ENCODE measurements around the gene PCNX4. TPM values are rescaled to one million over a fixed set of nuclear protein-coding genes. Genes with fewer than 3 reads are reported as not detected.

PCNX4 gene
- total RNA-seq, 1 experiment from 2014 or later: 117 TPM

DNA sequence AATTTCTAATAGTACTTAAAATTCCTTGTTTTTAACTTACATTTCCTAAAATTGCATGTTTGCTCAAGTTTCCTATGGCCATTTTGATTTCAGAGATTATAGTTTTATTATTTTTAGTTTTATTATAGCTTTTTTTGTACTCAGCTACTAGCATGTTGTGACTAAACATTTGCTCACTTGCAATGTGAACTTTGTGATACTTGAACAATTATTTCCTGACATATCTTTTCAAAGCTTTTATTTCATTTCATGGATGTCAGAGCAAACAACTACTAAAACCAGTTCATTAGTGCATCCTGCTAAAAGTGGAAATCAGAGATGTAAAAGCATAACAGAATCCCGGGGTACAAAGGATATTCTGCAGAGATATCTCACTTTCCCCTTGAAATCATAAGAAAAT is 33.6 kb upstream of the PCNX4 start:
- no TSS peak for BruUV-seq (replicated peaks)
- Histone ChIP-seq H3K9me3 (ENCODE audit: low read length) (no peaks in the 10 kb centered on the region), H3K79me2 (ENCODE audit: low read length) (no peaks in the 10 kb centered on the region), H3F3A (ENCODE audit: low read length, unreplicated experiment) (no peaks in the 10 kb centered on the region), H3K9me2 (replicated peaks; ENCODE audit: low read length) (no peaks in the 10 kb centered on the region), H3K27me3 (ENCODE audit: low read length) (no peaks in the 10 kb centered on the region), H3K9ac (ENCODE audit: low read length) (no peak overlapping the region), H2AFZ (ENCODE audit: low read length) (no peak overlapping the region), H3K4me2 (ENCODE audit: low read length) (peak overlapping the region; percentile 32), H4K20me1 (ENCODE audit: low read length) (no peaks in the 10 kb centered on the region), H3K4me3 (ENCODE audit: low read length) (no peak overlapping the region), H3K4me1 (ENCODE audit: insufficient read depth, low read length) (peaks cover 34% of the 10 kb centered on the region), H3K36me3 (ENCODE audit: low read depth, low read length) (no peaks in the 10 kb centered on the region), H3K27ac (ENCODE audit: low read length) (no peak overlapping the region)
- no peak for TF ChIP-seq EZH2phosphoT487 (IDR thresholded peaks at IDR 0.05; ENCODE audit: borderline replicate concordance, low read length)
- TF ChIP-seq, protein P1, sequence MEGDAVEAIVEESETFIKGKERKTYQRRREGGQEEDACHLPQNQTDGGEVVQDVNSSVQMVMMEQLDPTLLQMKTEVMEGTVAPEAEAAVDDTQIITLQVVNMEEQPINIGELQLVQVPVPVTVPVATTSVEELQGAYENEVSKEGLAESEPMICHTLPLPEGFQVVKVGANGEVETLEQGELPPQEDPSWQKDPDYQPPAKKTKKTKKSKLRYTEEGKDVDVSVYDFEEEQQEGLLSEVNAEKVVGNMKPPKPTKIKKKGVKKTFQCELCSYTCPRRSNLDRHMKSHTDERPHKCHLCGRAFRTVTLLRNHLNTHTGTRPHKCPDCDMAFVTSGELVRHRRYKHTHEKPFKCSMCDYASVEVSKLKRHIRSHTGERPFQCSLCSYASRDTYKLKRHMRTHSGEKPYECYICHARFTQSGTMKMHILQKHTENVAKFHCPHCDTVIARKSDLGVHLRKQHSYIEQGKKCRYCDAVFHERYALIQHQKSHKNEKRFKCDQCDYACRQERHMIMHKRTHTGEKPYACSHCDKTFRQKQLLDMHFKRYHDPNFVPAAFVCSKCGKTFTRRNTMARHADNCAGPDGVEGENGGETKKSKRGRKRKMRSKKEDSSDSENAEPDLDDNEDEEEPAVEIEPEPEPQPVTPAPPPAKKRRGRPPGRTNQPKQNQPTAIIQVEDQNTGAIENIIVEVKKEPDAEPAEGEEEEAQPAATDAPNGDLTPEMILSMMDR (conservative IDR thresholded peaks at IDR 0.05; ENCODE audit: low read depth, low read length): no peak
- DNase-seq (peak; percentile 71), ATAC-seq (peak; percentile 50)
- CTCF ChIA-PET: interaction anchor here (0.6 to 1.6 kb wide), 6 partner anchors 93 to 208 kb away, joined by 3 to 9 read pairs (median 4); partner anchors contain the start of gene DHRS7
- POLR2A ChIA-PET (ENCODE audit: unreplicated experiment): interaction anchor here (0.6 kb wide), 1 partner anchor 1638 kb away, joined by 4 read pairs; no protein-coding TSS in a partner anchor
- intact Hi-C loops (cut with micrococcal nuclease): loop anchor here (5.0 kb wide), 1 partner anchor 36 kb away; no protein-coding TSS in a partner anchor

DNA sequence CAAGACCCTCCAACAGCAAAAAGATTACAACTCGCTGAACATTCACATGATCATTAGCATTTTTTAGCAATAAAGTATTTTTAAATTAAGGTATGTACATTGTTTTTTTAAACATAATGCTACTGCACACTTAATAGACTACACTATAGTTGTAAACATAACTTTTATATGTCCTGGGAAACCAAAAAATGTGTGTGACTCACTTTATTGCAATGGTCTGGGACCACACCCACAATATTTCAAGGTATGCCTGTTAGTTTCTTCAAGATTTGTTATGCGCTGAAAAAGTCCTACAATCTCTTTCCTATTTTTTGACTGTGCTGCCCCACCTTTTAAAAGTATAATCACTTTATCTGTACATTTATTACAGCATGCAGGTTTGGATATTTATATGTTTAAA is 30.4 kb upstream of the PCNX4 start:
- Histone ChIP-seq H3K4me2 (ENCODE audit: low read length) (peak overlapping the region; percentile 55), H4K20me1 (ENCODE audit: low read length) (no peaks in the 10 kb centered on the region), H3K9me2 (replicated peaks; ENCODE audit: low read length) (no peaks in the 10 kb centered on the region), H3K36me3 (ENCODE audit: low read depth, low read length) (no peaks in the 10 kb centered on the region), H3K9ac (ENCODE audit: low read length) (no peak overlapping the region), H3K4me1 (ENCODE audit: insufficient read depth, low read length) (peaks cover 34% of the 10 kb centered on the region), H2AFZ (ENCODE audit: low read length) (0 out of 2 replicates have a peak overlapping the region, but pooled peaks have one; percentile 6), H3K27ac (ENCODE audit: low read length) (0 out of 2 replicates have a peak overlapping the region, but pooled peaks have one; percentile 3), H3K4me3 (ENCODE audit: low read length) (peak overlapping the region; percentile 6; the same call in 1 of the 2 replicates), H3K79me2 (ENCODE audit: low read length) (no peaks in the 10 kb centered on the region), H3K27me3 (ENCODE audit: low read length) (no peaks in the 10 kb centered on the region), H3F3A (ENCODE audit: low read length, unreplicated experiment) (no peaks in the 10 kb centered on the region), H3K9me3 (ENCODE audit: low read length) (no peaks in the 10 kb centered on the region)
- ATAC-seq: peak; percentile 93
- intact Hi-C loops (cut with micrococcal nuclease): loop anchor here (1.0 to 10.0 kb wide), 6 partner anchors 53 to 503 kb away; partner anchors contain the start of gene PPM1A
- BruUV-seq (replicated peaks): no TSS peak
- ChIA-PET POLR2A (ENCODE audit: unreplicated experiment) (interaction anchor here (0.7 kb wide), 1 partner anchor 1224 kb away, joined by 7 read pairs; no protein-coding TSS in a partner anchor), CTCF (interaction anchor here (1.7 kb wide), 1 partner anchor 122 kb away, joined by 9 read pairs; no protein-coding TSS in a partner anchor)
- TF ChIP-seq EZH2 (IDR thresholded peaks at IDR 0.05; ENCODE audit: low read length, unreplicated experiment) (no peak), EZH2phosphoT487 (IDR thresholded peaks at IDR 0.05; ENCODE audit: borderline replicate concordance, low read length) (no peak)
- TF ChIP-seq, protein P1 (conservative IDR thresholded peaks at IDR 0.05; ENCODE audit: low read depth, low read length): no peak
- DNase-seq: peak; percentile 99

DNA sequence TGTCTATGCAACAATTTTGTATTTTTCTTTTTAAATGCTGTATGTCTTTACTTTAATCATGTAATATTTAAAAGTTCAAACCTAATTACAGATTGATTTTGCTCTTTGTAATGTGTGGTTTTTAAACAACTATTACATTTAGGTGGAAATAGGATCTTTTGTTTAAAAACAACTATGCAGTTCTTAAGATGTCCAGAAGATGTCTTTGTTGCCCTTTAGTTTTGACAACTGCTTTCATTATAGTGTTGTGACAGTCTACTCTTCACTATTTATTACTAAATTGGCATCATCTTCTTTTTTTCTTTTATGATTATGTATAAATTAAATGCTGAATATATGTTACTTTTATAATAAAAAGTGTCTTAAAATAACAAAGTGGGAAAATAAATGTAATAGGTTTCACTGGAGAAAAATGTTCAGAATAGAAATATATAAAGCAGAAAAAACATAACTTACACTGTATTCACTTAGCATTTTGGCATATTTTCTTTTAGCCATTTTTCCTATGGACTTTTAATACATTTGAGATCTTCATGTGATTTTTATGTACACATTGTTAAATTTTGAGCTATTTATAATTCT is 27.1 kb upstream of the PCNX4 start:
- no peak overlapping the region for H3K4me2 ChIP-seq (ENCODE audit: low read length)
- no peaks in the 10 kb centered on the region for H3F3A ChIP-seq (ENCODE audit: low read length, unreplicated experiment)
- ATAC-seq: peak; percentile 49
- H3K9ac ChIP-seq (ENCODE audit: low read length): no peak overlapping the region
- no peak for TF ChIP-seq EZH2phosphoT487 (IDR thresholded peaks at IDR 0.05; ENCODE audit: borderline replicate concordance, low read length)
- peak; percentile 58 for TF ChIP-seq EZH2 (IDR thresholded peaks at IDR 0.05; ENCODE audit: low read length, unreplicated experiment)
- TF ChIP-seq, protein P1 (conservative IDR thresholded peaks at IDR 0.05; ENCODE audit: low read depth, low read length): peak; percentile 98
- ChIA-PET POLR2A (ENCODE audit: unreplicated experiment) (interaction anchor here (0.6 kb wide), 1 partner anchor 101 kb away, joined by 3 read pairs; the partner anchor contains the start of gene DHRS7), CTCF (interaction anchor here (1.7 kb wide), 1 partner anchor 119 kb away, joined by 4 read pairs; no protein-coding TSS in a partner anchor)
- no peaks in the 10 kb centered on the region for H3K79me2 ChIP-seq (ENCODE audit: low read length)
- no peaks in the 10 kb centered on the region for H3K36me3 ChIP-seq (ENCODE audit: low read depth, low read length)
- peak; percentile 87 for DNase-seq
- no peak overlapping the region for H2AFZ ChIP-seq (ENCODE audit: low read length)
- H3K9me2 ChIP-seq (replicated peaks; ENCODE audit: low read length): no peaks in the 10 kb centered on the region
- H4K20me1 ChIP-seq (ENCODE audit: low read length): no peaks in the 10 kb centered on the region
- peaks cover 19% of the 10 kb centered on the region for H3K4me1 ChIP-seq (ENCODE audit: insufficient read depth, low read length)
- H3K27ac ChIP-seq (ENCODE audit: low read length): no peak overlapping the region
- no TSS peak for BruUV-seq (replicated peaks)
- intact Hi-C loops (cut with micrococcal nuclease): loop anchor here (1.0 to 10.0 kb wide), 7 partner anchors 27 to 500 kb away; partner anchors contain the start of genes DHRS7, PCNX4 and PPM1A
- no peak overlapping the region for H3K4me3 ChIP-seq (ENCODE audit: low read length)
- H3K27me3 ChIP-seq (ENCODE audit: low read length): no peaks in the 10 kb centered on the region
- no peaks in the 10 kb centered on the region for H3K9me3 ChIP-seq (ENCODE audit: low read length)

All from PC-3 (cell line).